ENCODE data around the gene PRRC2A.

DNA sequence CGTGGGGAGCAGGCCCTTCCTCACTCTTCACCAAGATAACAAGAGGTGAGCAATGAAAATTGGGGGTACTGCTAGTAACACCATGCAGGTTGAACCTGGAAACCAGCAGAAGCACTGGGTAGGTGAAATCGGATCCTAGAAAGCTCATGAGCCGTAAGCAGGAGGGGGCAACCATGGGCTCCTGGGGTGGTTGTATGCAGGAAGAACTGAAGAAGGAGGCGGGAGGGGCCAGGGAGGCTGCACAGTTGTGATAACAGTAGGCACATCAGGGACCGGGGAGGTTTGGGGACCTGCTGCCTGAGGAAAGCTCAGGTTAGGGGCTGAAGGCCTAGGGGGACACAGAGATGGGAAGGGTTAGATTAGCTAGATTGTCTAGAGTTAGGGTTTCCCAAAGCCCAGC is 66.0 kb downstream of the PRRC2A start:
- TF ChIP-seq, protein P1, sequence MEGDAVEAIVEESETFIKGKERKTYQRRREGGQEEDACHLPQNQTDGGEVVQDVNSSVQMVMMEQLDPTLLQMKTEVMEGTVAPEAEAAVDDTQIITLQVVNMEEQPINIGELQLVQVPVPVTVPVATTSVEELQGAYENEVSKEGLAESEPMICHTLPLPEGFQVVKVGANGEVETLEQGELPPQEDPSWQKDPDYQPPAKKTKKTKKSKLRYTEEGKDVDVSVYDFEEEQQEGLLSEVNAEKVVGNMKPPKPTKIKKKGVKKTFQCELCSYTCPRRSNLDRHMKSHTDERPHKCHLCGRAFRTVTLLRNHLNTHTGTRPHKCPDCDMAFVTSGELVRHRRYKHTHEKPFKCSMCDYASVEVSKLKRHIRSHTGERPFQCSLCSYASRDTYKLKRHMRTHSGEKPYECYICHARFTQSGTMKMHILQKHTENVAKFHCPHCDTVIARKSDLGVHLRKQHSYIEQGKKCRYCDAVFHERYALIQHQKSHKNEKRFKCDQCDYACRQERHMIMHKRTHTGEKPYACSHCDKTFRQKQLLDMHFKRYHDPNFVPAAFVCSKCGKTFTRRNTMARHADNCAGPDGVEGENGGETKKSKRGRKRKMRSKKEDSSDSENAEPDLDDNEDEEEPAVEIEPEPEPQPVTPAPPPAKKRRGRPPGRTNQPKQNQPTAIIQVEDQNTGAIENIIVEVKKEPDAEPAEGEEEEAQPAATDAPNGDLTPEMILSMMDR (optimal IDR thresholded peaks at IDR 0.05 in 1 of 3, IDR thresholded peaks at IDR 0.05 in 1 of 3, conservative IDR thresholded peaks at IDR 0.05 in 1 of 3; ENCODE audit: extremely low read depth in 1 of 3, insufficient read depth in 2 of 3, low read length in 3 of 3): no peak
- no peak for TF ChIP-seq EZH2 (IDR thresholded peaks at IDR 0.05; ENCODE audit: low read length)
